Activated CD4-positive, alpha-beta T cell treated with anti-CD3 and anti-CD28 coated beads for 48 hours (primary cell): ENCODE measurements around the gene SMIM27.
"Not testable (repeated sequence)": the region's sequence is repeated elsewhere in the genome, so short reads cannot be mapped to it uniquely, and the experiment has no call there.

ENCODE experiments used
- DNase-seq: peaks from one replicate; pipeline ENCODE4 v3.0.0-alpha.2; 2020

The SMIM27 gene

GRCh38 chr9:32558408-32558934, 6.3 kb downstream of the SMIM27 start:
- no peak for DNase-seq

GRCh38 chr9:32565967-32566366, 13.8 kb downstream of the SMIM27 start:
- no peak for DNase-seq

- DNase-seq, result no peak
These were observed 14.6 kb downstream of the SMIM27 start for GRCh38 chr9:32566770-32567169.

GRCh38 chr9:32570262-32570661, 18.1 kb downstream of the SMIM27 start:
- no peak for DNase-seq

- DNase-seq, result peak; percentile 79
These were observed 20.1 kb downstream of the SMIM27 start for GRCh38 chr9:32571969-32572899.

GRCh38 chr9:32572900-32573523, 20.9 kb downstream of the SMIM27 start, which contains the start of gene NDUFB6:
NDUFB6 (minus strand) TSS chr9:32573159; CDS start chr9:32573060, 99 bp downstream.
- peak; percentile 97 for DNase-seq

GRCh38 chr9:32573821-32574220, 21.7 kb downstream of the SMIM27 start:
- DNase-seq, result no peak

- no peak for DNase-seq
These were observed 22.7 kb downstream of the SMIM27 start for GRCh38 chr9:32574858-32575257.

- DNase-seq, result no peak
These were observed 25.2 kb downstream of the SMIM27 start for GRCh38 chr9:32577316-32577715.

GRCh38 chr9:32578976-32579375, 26.8 kb downstream of the SMIM27 start:
- no peak for DNase-seq

GRCh38 chr9:32579706-32580331, 27.7 kb downstream of the SMIM27 start:
- peak; percentile 84 for DNase-seq

GRCh38 chr9:32580631-32581300, 28.6 kb downstream of the SMIM27 start:
- DNase-seq, result no peak

GRCh38 chr9:32581512-32582143, 29.5 kb downstream of the SMIM27 start:
- peak; percentile 32 for DNase-seq

GRCh38 chr9:32584784-32585183, 32.7 kb downstream of the SMIM27 start:
- DNase-seq, result no peak

- DNase-seq, result peak; percentile 31
These were observed 35.8 kb downstream of the SMIM27 start for GRCh38 chr9:32587901-32588300.

- DNase-seq, result no peak
These were observed 37.1 kb downstream of the SMIM27 start for GRCh38 chr9:32589083-32589723.

GRCh38 chr9:32590476-32590875, 38.3 kb downstream of the SMIM27 start:
- DNase-seq, result no peak

- no peak for DNase-seq
These were observed 38.8 kb downstream of the SMIM27 start for GRCh38 chr9:32590898-32591297.

- no peak for DNase-seq
These were observed 44.2 kb downstream of the SMIM27 start for GRCh38 chr9:32596096-32596865.

- DNase-seq, result no peak
These were observed 44.8 kb downstream of the SMIM27 start for GRCh38 chr9:32596936-32597335.

- not testable (repeated sequence) for DNase-seq
These were observed 46.9 kb downstream of the SMIM27 start for GRCh38 chr9:32599021-32599420.
